T-helper 1 cell (primary cell): ENCODE results near the gene MCM6.
"Not testable (repeated sequence)": the region's sequence is repeated elsewhere in the genome, so short reads cannot be mapped to it uniquely, and the experiment has no call there.

Experiments used
- DNase-seq, 5 donors: peaks; one replicate each; pipeline ENCODE4 v3.0.0-alpha.2; 2012 to 2020
- total RNA-seq, 4 donors: gene quantifications; one replicate each; lab custom pipeline; 2026; lab: John Stamatoyannopoulos, UW

MCM6 gene
- 31.4 to 45.5 (median 37.7) reads per million in 4 donors for total RNA-seq

- DNase-seq: peak; percentile 96 to 100 (median 97)
These were observed at the start of gene MCM6 for GRCh38 chr2:135876066-135876711. Gene MCM6, minus strand, starts transcription at chr2:135876443. Its CDS starts 78 bp downstream, at chr2:135876365.

- no peak for DNase-seq
These were observed 49.3 kb upstream of the MCM6 start for GRCh38 chr2:135925571-135925970.

- DNase-seq: peak in 2 of 5 donors; percentile 13 to 66
These were observed 40.0 kb upstream of the MCM6 start for GRCh38 chr2:135916207-135916606.

- no peak for DNase-seq
These were observed 38.2 kb upstream of the MCM6 start for GRCh38 chr2:135914485-135914884.

- DNase-seq: peak in 4 of 5 donors; percentile 9 to 65 (median 48)
These were observed 37.6 kb upstream of the MCM6 start for GRCh38 chr2:135913727-135914365.

DNA sequence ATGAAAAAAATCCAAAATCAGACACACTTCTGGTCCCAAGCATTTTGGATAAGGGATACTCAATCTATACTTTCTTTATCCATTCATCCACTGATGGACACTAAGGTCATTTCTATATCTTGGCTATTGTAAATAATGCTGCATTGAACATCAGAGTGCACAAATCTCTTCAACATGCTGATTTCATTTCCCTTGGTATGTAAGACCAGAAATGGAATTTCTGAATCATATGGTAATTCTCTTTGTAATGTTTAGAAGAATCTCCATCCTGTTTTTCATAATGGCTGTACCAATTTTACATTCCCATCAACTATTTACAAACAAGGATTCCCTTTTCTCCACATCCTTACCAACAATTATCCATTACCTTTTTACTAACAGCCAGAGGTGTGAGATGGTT, 33.7 kb upstream of the MCM6 start:
- DNase-seq: no peak

DNA sequence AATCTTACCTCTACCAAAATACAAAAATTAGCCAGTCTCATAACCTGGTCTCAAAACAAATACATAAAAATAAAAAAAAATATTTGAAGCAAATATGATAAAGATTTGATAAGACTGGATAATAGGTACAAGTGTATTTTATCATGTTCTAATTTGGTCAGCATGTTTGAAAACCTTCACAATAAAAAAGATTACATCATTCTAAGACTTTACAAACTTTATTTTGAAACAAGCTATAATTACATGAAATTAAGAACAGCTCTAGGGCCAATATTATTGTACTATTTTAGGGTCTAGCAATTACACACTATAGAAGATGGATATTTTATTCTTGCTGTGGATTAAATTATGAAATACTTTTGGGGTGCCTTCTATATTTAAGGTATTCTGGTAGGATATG, 29.4 kb upstream of the MCM6 start:
- no peak for DNase-seq

GRCh38 chr2:135904341-135904989, 28.2 kb upstream of the MCM6 start:
- no peak for DNase-seq

GRCh38 chr2:135903650-135904049, 27.4 kb upstream of the MCM6 start:
- DNase-seq: no peak

DNA sequence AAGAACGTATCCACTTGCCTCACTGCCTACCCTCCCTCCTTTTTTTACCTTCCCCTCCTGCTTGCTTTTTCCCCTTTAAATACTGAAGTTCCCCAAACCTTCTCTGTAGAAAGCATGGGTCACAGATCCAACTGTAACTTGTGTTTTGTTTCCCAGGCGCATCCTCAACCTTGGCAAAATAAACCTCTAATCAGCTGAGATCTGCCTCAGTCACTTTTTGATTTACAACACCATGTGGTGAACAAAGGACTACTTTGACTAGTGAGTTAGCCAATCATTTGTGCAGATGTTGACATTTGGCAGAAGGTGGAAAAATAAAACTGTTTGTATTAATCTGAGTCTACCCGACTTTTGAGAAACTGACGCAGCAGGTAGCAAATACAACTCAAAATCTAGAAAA, 23.3 kb upstream of the MCM6 start:
- DNase-seq: no peak

DNA sequence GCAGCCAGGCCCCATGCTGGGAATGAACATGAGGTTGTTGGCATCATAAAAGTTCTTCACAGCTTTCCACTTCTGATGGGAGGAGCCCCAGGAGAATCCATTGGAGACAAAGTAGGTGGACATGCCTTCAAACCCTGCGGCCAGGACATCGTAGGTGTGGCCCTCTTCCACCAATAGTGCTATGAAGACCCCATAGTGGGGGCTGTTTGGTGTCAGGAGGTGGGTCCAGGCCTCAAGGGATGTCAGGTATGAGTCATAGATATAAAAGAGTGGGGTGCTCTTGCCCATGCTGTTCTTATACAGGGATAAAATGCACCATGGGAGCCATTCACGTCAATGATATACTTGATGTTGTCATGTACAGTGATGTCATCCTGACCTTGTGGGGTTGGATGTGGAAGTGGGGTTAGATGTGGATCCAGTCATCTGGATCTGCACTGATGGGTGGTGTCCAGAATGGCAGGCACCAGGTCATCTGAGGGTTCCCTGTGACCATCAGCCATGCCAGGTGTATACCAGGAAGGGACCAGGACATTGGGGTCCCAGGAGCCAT, 22.1 kb upstream of the MCM6 start:
- DNase-seq: no peak

DNA sequence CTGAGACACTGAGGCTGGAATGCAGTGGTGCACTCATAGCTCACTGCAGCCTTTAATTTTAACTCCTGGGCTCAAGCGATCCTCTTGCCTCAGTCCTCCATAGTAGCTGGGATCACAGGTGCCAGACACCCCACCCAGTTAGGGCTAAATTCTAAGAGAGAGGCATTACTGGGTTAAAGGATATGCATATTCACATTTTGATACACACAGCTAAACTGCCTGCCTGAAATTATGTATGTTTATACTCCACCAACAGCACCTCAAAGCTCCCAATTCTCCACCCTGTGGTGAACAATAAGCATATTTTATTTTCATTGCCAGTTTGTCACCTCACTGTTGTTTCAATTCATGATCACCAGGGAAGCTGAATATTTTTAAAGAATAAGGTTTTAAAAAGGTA, 18.7 kb upstream of the MCM6 start:
- no peak for DNase-seq

DNA sequence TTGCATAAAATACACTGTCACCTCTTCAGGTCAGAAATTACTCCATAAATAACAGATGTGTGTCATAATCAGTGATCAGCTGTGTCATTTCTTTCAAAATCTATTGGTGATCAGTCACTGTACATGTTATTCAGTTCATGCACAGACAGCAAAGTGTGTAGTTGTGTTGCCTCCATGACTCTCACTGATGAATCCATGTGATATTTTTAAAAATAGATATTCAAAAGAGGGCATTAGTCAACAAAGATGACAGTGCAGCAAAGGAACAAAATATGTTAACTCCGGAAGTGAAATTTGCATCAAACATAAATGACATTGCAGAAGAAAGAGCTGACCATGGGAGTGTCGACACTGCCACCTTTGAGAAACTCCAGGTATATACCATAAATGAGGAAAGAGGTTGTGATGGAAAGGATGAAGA, 17.1 kb upstream of the MCM6 start:
- no peak for DNase-seq

- no peak for DNase-seq
These were observed 14.6 kb upstream of the MCM6 start for GRCh38 chr2:135890835-135891234.

DNA sequence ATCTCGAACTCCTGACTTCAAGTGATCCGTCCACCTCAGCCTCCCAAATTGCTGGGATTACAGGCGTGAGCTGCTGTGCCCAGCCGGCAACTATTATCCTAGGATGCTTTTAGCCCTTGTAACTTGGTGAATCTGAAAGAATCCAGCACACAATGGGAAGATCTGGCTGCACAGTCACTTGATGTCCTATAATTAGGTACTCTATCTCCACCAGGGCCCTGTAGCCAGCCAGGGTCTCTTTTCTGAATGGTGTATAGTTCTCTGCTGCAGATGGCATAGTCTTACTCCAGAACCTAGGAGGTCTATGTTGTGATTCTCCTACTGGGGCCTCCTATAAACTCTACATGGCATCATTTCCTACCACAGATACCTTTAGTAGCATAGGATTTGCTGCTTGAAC, 13.9 kb upstream of the MCM6 start:
- DNase-seq: no peak

DNA sequence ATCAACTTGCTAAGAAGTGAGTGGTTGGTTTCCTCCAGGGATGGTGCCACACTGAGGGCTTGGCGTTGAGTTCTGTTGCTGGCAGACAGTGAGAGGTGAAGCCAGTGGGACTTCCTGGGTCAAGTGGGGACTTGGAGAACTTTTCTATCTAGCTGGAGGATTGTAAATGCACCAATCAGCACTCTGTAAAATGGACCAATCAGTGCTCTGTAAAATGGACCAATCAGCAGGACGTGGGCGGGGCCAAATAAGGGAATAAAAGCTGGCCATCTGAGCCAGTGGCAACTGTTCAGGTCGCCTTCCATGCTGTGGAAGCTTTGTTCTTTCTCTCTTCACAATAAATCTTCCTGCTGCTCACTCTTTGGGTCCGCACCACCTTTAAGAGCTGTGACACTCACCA, 12.3 kb upstream of the MCM6 start:
- DNase-seq: not testable (repeated sequence)

DNA sequence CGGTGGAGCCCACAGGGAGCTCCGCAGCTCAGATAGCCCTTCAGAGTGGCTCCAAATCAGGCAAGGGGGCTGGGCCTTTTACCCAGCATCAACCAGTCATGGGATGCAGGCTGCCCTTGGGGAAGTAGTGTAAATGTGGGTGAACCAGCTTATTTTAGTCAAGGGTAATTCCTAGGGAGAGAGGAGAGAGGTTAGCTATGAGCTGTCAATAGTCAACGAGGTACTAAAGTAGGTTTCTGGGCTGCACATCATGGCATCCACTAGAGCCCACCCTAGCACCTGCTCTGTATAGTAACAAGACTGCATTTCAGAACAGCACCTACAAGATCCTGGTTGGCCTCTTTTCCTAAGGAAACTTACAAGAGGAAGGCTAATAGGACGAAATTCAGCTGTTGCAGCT, 9.5 kb upstream of the MCM6 start:
- no peak for DNase-seq

DNA sequence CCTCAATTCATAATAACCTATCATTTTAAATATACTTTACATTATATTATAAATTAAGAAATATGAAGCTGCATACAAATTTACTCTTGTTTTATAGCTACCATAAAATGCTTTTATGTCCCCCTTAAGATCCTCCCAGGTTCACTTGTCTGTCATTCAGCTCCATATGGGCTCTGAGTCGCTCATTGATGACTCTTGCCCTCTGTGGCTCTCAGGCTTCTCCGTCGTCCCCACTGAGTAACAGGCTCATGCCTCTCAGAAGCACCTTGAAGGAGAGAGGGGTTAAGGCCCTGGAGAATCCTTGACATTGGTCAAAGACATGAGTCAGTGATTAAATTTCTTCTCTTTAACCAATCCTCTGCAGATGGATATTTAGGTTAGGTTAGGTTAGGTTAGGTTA, 6.2 kb upstream of the MCM6 start:
- no peak for DNase-seq

- not testable (repeated sequence) for DNase-seq
These were observed 527 bp upstream of the MCM6 start for GRCh38 chr2:135876770-135877169.

GRCh38 chr2:135875491-135876065, 665 bp downstream of the MCM6 start:
- DNase-seq: peak; percentile 40 to 88 (median 63)

DNA sequence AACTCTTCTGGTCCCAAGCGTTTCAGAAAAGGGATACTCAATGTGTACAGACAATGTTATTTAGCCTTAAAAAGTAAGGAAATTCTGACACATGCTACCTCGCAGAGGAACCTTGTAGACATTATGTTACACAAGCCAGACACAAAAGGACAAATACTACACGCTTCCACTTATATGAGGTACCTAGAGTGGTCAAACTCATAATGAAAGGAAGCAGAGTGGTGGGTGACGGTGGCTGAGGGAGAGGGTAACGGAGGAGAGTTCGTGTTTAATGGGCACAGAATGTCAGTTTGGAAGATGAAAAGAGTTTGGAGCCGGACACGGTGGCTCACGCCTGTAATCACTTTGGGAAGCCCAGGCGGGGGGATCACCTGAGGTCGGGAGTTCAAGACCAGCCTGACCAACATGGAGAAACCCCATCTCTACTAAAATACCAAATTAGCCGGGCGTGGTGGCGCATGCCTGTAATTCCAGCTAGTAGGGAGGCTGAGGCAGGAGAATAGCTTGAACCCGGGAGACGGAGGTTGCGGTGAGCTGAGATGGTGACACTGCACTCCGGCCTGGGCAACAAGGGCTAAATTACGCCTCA, 1.4 kb downstream of the MCM6 start:
- DNase-seq: peak in 1 of 5 donors; percentile 38

- peak in 1 of 5 donors; percentile 37 for DNase-seq
These were observed 5.7 kb downstream of the MCM6 start for GRCh38 chr2:135870571-135870970.

- DNase-seq: no peak
These were observed 13.0 kb downstream of the MCM6 start for GRCh38 chr2:135863233-135863632.
